Measurements from ENCODE around the gene RPS6KC1.

- TF ChIP-seq CTCF (conservative IDR thresholded peaks at IDR 0.05 in 1 of 2, IDR thresholded peaks at IDR 0.05 in 1 of 2; ENCODE audit: extremely low read depth in 1 of 2, insufficient read depth in 1 of 2, low read depth in 1 of 2, low read length in 2 of 2) (no peak), EZH2 (IDR thresholded peaks at IDR 0.05; ENCODE audit: borderline replicate concordance, low read length) (no peak)
Measured at GRCh38 chr1:213274140-213274539, 223.1 kb downstream of the RPS6KC1 start.

Data from mammary epithelial cell (primary cell).